Esophagus squamous epithelium (tissue), 4 donors: Measurements from ENCODE around the gene SUMO4.

Experiments used
- POLR2A ChIP-seq, 4 donors: fragments of 450-650 bp; IDR thresholded peaks; one replicate each; pipeline ENCODE4 v1.6.1; 2017; ENCODE audit warnings: antibody characterized with exemption in 4 of 4, mild to moderate bottlenecking in 4 of 4, moderate library complexity in 3 of 4
- TF ChIP-seq, protein P1 (sequence below), 6 experiments: fragments of 450-650 bp in 4 of 6; fragments of 200-600 bp in 2 of 6; sonication (generic) in 2 of 6; IDR thresholded peaks; one replicate each; pipeline ENCODE4 v1.5.1; 2016 to 2019; ENCODE audit warnings: antibody characterized with exemption in 6 of 6, mild to moderate bottlenecking in 4 of 6, moderate library complexity in 4 of 6

DNA sequence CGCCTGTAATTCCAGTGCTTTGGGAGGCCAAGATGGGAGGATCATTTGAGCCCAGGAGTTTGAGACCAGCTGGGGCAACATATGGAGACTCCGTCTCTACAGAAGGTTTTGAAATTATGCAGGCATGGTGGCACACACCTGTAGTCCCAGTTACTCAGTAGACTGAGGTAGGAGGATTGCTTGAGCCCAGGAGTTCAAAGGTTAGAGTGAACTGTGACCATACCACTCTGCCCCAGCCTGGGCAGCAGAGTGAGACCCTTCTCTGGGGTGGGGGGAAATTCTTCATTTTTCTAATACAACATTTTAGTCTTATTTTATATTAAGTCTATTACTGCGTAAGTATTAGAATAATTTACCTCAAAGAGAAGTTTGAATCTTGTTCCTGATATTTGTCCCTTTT lies 20.1 kb upstream of the SUMO4 start:
- TF ChIP-seq, protein P1, sequence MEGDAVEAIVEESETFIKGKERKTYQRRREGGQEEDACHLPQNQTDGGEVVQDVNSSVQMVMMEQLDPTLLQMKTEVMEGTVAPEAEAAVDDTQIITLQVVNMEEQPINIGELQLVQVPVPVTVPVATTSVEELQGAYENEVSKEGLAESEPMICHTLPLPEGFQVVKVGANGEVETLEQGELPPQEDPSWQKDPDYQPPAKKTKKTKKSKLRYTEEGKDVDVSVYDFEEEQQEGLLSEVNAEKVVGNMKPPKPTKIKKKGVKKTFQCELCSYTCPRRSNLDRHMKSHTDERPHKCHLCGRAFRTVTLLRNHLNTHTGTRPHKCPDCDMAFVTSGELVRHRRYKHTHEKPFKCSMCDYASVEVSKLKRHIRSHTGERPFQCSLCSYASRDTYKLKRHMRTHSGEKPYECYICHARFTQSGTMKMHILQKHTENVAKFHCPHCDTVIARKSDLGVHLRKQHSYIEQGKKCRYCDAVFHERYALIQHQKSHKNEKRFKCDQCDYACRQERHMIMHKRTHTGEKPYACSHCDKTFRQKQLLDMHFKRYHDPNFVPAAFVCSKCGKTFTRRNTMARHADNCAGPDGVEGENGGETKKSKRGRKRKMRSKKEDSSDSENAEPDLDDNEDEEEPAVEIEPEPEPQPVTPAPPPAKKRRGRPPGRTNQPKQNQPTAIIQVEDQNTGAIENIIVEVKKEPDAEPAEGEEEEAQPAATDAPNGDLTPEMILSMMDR (IDR thresholded peaks at IDR 0.05) = no peak
- no peak for TF ChIP-seq POLR2A (IDR thresholded peaks at IDR 0.05)
